Cardiac muscle cell (in vitro differentiated cells and primary cell): Measurements from ENCODE around the gene PTH2R. TPM values are rescaled to one million over a fixed set of nuclear protein-coding genes. Genes with fewer than 3 reads are reported as not detected.
"Not testable (repeated sequence)": the region's sequence is repeated elsewhere in the genome, so short reads cannot be mapped to it uniquely, and the experiment has no call there.

Source experiments
- DNase-seq, 2 donors: peaks; one replicate each; pipeline versions ENCODE4 v3.0.0 to v3.0.0-alpha.2; 2010 to 2017; ENCODE audit warnings: low read depth in 1 of 2, low spot score in 1 of 2
- H3K27ac ChIP-seq: fragments of 200-600 bp; sonication (generic); 2 replicates; pipeline ENCODE4 v1.5.1; 2016
- H3K27me3 ChIP-seq: fragments of 200-600 bp; sonication (generic); 2 replicates; pipeline ENCODE4 v1.6.0; 2016; ENCODE audit warnings: control low read depth
- H3K36me3 ChIP-seq: fragments of 200-600 bp; sonication (generic); 2 replicates; pipeline ENCODE4 v1.5.1; 2016; ENCODE audit warnings: control low read depth
- H3K4me1 ChIP-seq: fragments of 200-600 bp; sonication (generic); 2 replicates; pipeline ENCODE4 v1.8.1; 2017; ENCODE audit warnings: low read depth, mild to moderate bottlenecking, mixed run types
- H3K4me3 ChIP-seq: fragments of 200-600 bp; sonication (generic); 2 replicates; pipeline ENCODE4 v1.5.1; 2016; ENCODE audit warnings: mild to moderate bottlenecking
- H3K9me3 ChIP-seq: fragments of 200-600 bp; sonication (generic); 2 replicates; pipeline ENCODE4 v1.5.1; 2017; ENCODE audit warnings: low read depth, mild to moderate bottlenecking, control low read depth
- polyA plus RNA-seq: library from polyadenylated mRNA; unstranded; fragments of >200 nt; fragmentation: Nextera tagmentation; extraction: Ambion mirVana; gene quantifications from 2 replicates; pipeline ENCODE4 v1.2.1, GENCODE V29; 2016
- total RNA-seq: library from RNA; depleted of rRNA; stranded (reverse); fragments of >200 nt; gene quantifications from 2 replicates; pipeline ENCODE4 v1.2.3, GENCODE V29; 2016
- TF ChIP-seq, protein P1 (sequence below): IDR thresholded peaks from 2 replicates; pipeline ENCODE4 v1.5.1; 2012; ENCODE audit warnings: low read depth, mild to moderate bottlenecking, low read length

Gene PTH2R
- total and polyA plus RNA-seq, 2 experiments from 2014 or later = 0.09 TPM; not detected in 1

DNA sequence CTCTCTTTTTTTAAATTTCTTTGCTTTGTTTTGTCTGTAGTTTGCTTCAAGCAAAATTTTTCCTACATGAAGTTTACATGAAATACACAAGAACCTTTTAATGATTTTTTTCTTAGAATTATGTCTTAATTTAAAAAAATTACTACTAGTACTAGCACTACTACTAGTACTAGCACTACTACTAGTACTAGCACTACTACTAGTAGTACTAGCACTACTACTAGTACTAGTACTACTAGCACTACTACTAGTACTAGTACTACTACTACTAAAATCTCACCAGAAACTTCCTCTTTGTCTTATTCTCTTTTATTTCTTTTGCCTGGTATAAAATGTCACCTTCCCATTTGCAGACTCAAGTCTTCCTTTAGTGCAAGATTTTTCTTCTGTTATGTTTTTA, 71.1 kb downstream of the PTH2R start:
- no peak overlapping the region for H3K4me3 ChIP-seq
- no peaks in the 10 kb centered on the region for H3K36me3 ChIP-seq
- DNase-seq = no peak
- no peaks in the 10 kb centered on the region for H3K27me3 ChIP-seq
- H3K9me3 ChIP-seq = no peaks in the 10 kb centered on the region
- TF ChIP-seq, protein P1, sequence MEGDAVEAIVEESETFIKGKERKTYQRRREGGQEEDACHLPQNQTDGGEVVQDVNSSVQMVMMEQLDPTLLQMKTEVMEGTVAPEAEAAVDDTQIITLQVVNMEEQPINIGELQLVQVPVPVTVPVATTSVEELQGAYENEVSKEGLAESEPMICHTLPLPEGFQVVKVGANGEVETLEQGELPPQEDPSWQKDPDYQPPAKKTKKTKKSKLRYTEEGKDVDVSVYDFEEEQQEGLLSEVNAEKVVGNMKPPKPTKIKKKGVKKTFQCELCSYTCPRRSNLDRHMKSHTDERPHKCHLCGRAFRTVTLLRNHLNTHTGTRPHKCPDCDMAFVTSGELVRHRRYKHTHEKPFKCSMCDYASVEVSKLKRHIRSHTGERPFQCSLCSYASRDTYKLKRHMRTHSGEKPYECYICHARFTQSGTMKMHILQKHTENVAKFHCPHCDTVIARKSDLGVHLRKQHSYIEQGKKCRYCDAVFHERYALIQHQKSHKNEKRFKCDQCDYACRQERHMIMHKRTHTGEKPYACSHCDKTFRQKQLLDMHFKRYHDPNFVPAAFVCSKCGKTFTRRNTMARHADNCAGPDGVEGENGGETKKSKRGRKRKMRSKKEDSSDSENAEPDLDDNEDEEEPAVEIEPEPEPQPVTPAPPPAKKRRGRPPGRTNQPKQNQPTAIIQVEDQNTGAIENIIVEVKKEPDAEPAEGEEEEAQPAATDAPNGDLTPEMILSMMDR = no peak
- no peak overlapping the region for H3K27ac ChIP-seq
- no peaks in the 10 kb centered on the region for H3K4me1 ChIP-seq

DNA sequence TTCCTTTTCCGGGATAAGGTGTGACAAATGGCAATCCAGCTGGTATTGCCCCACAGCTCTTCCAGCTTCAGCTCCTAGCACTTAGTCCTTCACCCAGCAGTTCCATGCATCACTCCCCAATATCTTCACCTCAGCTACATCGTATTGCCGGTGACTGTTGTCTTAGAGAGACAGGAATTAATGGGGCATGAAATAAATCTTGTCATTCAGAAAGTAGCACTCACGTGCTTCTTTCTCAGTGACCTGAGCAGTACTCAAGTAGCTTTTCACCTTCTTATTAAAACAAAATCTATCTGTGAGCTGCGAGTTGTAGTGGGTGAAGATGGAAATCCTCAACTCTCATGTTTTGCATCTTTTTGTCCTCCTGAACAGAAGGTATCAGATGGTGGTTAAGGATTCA, 72.8 kb downstream of the PTH2R start:
- no peak overlapping the region for H3K27ac ChIP-seq
- DNase-seq = no peak
- H3K4me3 ChIP-seq = no peak overlapping the region
- no peaks in the 10 kb centered on the region for H3K9me3 ChIP-seq
- TF ChIP-seq, protein P1 = no peak
- H3K27me3 ChIP-seq = no peaks in the 10 kb centered on the region
- H3K36me3 ChIP-seq = no peaks in the 10 kb centered on the region
- no peaks in the 10 kb centered on the region for H3K4me1 ChIP-seq

DNA sequence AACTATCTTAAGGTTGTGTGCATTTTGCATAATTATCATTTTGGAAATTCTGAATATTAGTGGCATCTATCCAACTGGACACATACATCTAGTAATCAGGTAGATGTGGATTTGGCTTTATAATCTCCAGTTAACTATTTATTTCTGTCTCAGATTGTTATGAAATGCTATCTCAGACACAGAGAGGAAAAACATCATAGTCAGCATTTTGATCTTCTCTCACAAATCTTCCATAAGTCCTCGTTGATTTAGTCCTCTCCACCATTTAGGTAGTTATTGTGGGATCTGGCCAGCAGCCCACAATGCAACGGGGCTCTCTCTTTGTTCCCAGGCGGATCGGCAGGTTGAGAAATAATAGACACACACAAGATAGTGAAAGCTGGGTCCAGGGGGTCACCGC, 75.4 kb downstream of the PTH2R start:
- not testable (repeated sequence) for H3K4me1 ChIP-seq, DNase-seq, H3K27ac ChIP-seq, H3K4me3 ChIP-seq, H3K9me3 ChIP-seq, H3K36me3 ChIP-seq, H3K27me3 ChIP-seq

DNA sequence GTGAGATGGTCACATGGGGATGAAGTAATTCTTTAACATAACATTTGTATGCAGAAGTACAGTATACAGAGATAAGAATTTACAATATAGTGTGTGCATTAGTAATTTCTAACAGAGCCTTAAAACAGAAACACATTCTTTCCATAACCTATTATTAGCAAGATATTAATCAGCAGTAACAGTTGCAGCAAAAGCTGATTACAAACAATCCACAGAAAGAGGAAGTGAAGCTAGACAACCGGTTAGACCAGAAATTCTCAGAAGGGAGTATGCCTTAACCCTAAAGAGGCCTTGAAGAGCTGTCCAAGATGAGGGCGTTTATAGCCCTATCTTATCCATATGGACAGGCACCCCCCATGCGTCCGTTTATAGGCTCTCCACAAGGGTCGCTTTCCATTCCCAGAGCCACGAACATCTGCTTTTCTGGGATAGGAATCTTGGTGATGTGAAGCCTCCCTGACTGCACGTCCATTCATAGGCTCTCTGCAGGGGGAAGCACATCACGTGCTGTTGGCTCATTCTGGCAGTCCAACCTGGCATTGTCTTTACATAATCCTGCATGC, 75.9 kb downstream of the PTH2R start:
- not testable (repeated sequence) for H3K4me1 ChIP-seq, DNase-seq, H3K9me3 ChIP-seq, H3K36me3 ChIP-seq, H3K4me3 ChIP-seq, H3K27me3 ChIP-seq, H3K27ac ChIP-seq

- no peak for DNase-seq
- H3K27ac ChIP-seq = no peak overlapping the region
- TF ChIP-seq, protein P1 = no peak
- H3K9me3 ChIP-seq = no peaks in the 10 kb centered on the region
- H3K4me3 ChIP-seq = no peak overlapping the region
- no peaks in the 10 kb centered on the region for H3K36me3 ChIP-seq
- H3K4me1 ChIP-seq = no peaks in the 10 kb centered on the region
- no peaks in the 10 kb centered on the region for H3K27me3 ChIP-seq
Measured at GRCh38 chr2:208485390-208485789, 78.8 kb downstream of the PTH2R start.

GRCh38 chr2:208488686-208489564, 82.3 kb downstream of the PTH2R start:
- Histone ChIP-seq H3K9me3 (no peaks in the 10 kb centered on the region), H3K27ac (no peak overlapping the region), H3K36me3 (no peaks in the 10 kb centered on the region), H3K4me1 (no peaks in the 10 kb centered on the region), H3K27me3 (no peaks in the 10 kb centered on the region), H3K4me3 (no peak overlapping the region)
- TF ChIP-seq, protein P1 = no peak
- no peak for DNase-seq
